Stimulated activated CD8-positive, alpha-beta memory T cell treated with anti-CD3 and anti-CD28 coated beads, Interleukin-2, amount 100 ng/mL, for 1 hour (primary cell): Measurements from ENCODE around the gene DUSP15.
"Not testable (repeated sequence)": the region's sequence is repeated elsewhere in the genome, so short reads cannot be mapped to it uniquely, and the experiment has no call there.

ENCODE experiments used
- DNase-seq, 2 donors: peaks; one replicate each; pipeline ENCODE4 v3.0.0-alpha.2; 2020; ENCODE audit warnings: low read depth in 2 of 2

The DUSP15 gene

GRCh38 chr20:31869942-31870725, at the start of gene DUSP15, which contains the start of gene TTLL9:
TSS of gene DUSP15 (minus strand) at chr20:31870527. CDS start at chr20:31870337, 190 bp downstream.
TSS of gene TTLL9 (plus strand) at chr20:31870634. CDS start at chr20:31871127, 493 bp downstream.
- no peak for DNase-seq

GRCh38 chr20:31919410-31920155, 49.3 kb upstream of the DUSP15 start:
- no peak for DNase-seq

GRCh38 chr20:31918466-31919105, 48.3 kb upstream of the DUSP15 start:
- no peak for DNase-seq

GRCh38 chr20:31917962-31918412, 47.7 kb upstream of the DUSP15 start:
- not testable (repeated sequence) for DNase-seq

GRCh38 chr20:31916708-31917107, 46.4 kb upstream of the DUSP15 start:
- no peak for DNase-seq

- no peak for DNase-seq
These were observed 45.4 kb upstream of the DUSP15 start for GRCh38 chr20:31915491-31916280.

- no peak for DNase-seq
These were observed 43.8 kb upstream of the DUSP15 start for GRCh38 chr20:31914170-31914569.

- no peak for DNase-seq
These were observed 43.3 kb upstream of the DUSP15 start for GRCh38 chr20:31913431-31914157.

GRCh38 chr20:31910071-31910803, 39.9 kb upstream of the DUSP15 start:
- DNase-seq = no peak

- no peak for DNase-seq
These were observed 39.1 kb upstream of the DUSP15 start for GRCh38 chr20:31909253-31910070.

- no peak for DNase-seq
These were observed 38.1 kb upstream of the DUSP15 start for GRCh38 chr20:31908424-31908823.

GRCh38 chr20:31908016-31908415, 37.7 kb upstream of the DUSP15 start:
- DNase-seq = no peak

GRCh38 chr20:31907046-31907445, 36.7 kb upstream of the DUSP15 start:
- no peak for DNase-seq

- no peak for DNase-seq
These were observed 35.7 kb upstream of the DUSP15 start for GRCh38 chr20:31906001-31906400.

- no peak for DNase-seq
These were observed 33.5 kb upstream of the DUSP15 start for GRCh38 chr20:31903627-31904386.

- DNase-seq = no peak
These were observed 31.3 kb upstream of the DUSP15 start for GRCh38 chr20:31901615-31902014.

- no peak for DNase-seq
These were observed 27.2 kb upstream of the DUSP15 start for GRCh38 chr20:31897541-31897940.

- DNase-seq = no peak
These were observed 25.7 kb upstream of the DUSP15 start for GRCh38 chr20:31896049-31896448.
